HepG2 (cell line): ENCODE results near the gene FLT3LG. TPM values are rescaled to one million over a fixed set of nuclear protein-coding genes. Genes with fewer than 3 reads are reported as not detected.

Experiments used
- AHR ChIP-seq: IDR thresholded peaks from 2 replicates; pipeline ENCODE4 v1.6.1; 2018; ENCODE audit warnings: missing genetic modification reagents, missing compliant biosample characterization
- ATAD3A ChIP-seq: sonication (generic); formaldehyde crosslinking; IDR thresholded peaks from 2 replicates; pipeline ENCODE4 v1.4.0; 2020; ENCODE audit warnings: missing genetic modification reagents
- JUN ChIP-seq: sonication (generic); formaldehyde crosslinking; IDR thresholded peaks from 2 replicates; pipeline ENCODE4 v1.4.0; 2020; ENCODE audit warnings: mild to moderate bottlenecking, missing genetic modification reagents
- PLRG1 ChIP-seq: fragments of 450-650 bp; conservative IDR thresholded peaks from 2 replicates; pipeline ENCODE4 v1.6.1; 2016
- REL ChIP-seq: sonication (generic); formaldehyde crosslinking; conservative IDR thresholded peaks from 2 replicates; pipeline ENCODE4 v1.8.0; 2022; ENCODE audit warnings: mild to moderate bottlenecking, missing genetic modification reagents, moderate library complexity
- SAFB2 ChIP-seq: sonication (generic); formaldehyde crosslinking; IDR thresholded peaks from 2 replicates; pipeline ENCODE4 v1.5.1; 2020; ENCODE audit warnings: missing genetic modification reagents, low read depth, mild to moderate bottlenecking, borderline replicate concordance
- TCF12 ChIP-seq, 2 experiments: fragments of 450-650 bp in 1 of 2; sonication (generic) in 1 of 2; formaldehyde crosslinking in 1 of 2; IDR thresholded peaks; 2 replicates each; pipeline versions ENCODE4 v1.6.1 to v1.8.0; 2017 to 2022; ENCODE audit warnings: antibody characterized with exemption in 1 of 2, mild to moderate bottlenecking in 1 of 2, missing genetic modification reagents in 1 of 2, moderate library complexity in 1 of 2
- ZBTB49 ChIP-seq: sonication (generic); formaldehyde crosslinking; IDR thresholded peaks from 2 replicates; pipeline ENCODE4 v1.4.0; 2020; ENCODE audit warnings: missing genetic modification reagents, borderline replicate concordance
- ZFY ChIP-seq: sonication (generic); formaldehyde crosslinking; IDR thresholded peaks from 2 replicates; pipeline ENCODE4 v1.4.0; 2020; ENCODE audit warnings: missing genetic modification reagents
- ZMYM2 ChIP-seq: sonication (generic); formaldehyde crosslinking; IDR thresholded peaks from 2 replicates; pipeline ENCODE4 v1.8.0; 2022; ENCODE audit warnings: mild to moderate bottlenecking, missing genetic modification reagents
- ZNF451 ChIP-seq: sonication (generic); formaldehyde crosslinking; IDR thresholded peaks from 2 replicates; pipeline ENCODE4 v1.5.0; 2020; ENCODE audit warnings: mild to moderate bottlenecking, missing genetic modification reagents
- ZNF547 ChIP-seq: sonication (generic); formaldehyde crosslinking; IDR thresholded peaks from 2 replicates; pipeline ENCODE4 v1.5.1; 2020; ENCODE audit warnings: mild to moderate bottlenecking, missing genetic modification reagents
- ZNF570 ChIP-seq: sonication (generic); formaldehyde crosslinking; IDR thresholded peaks from 2 replicates; pipeline ENCODE4 v1.4.0; 2020; ENCODE audit warnings: mild to moderate bottlenecking, missing genetic modification reagents, borderline replicate concordance
- ZNF619 ChIP-seq: sonication (generic); formaldehyde crosslinking; IDR thresholded peaks from 2 replicates; pipeline ENCODE4 v1.4.0; 2020; ENCODE audit warnings: mild to moderate bottlenecking, missing genetic modification reagents
- polyA plus RNA-seq, 8 experiments: library from polyadenylated mRNA; depleted of rRNA in 3 of 8; stranded (reverse) in 7 of 8; unstranded in 1 of 8; fragments of >200 nt; fragmentation: Illumina TruSeq in 4 of 8; extraction: Trizol in 4 of 8; gene quantifications; 2 replicates each; pipeline versions ENCODE4 v1.2.1 to v1.2.3, GENCODE V29; 2011 to 2016; ENCODE audit warnings: low read depth in 4 of 8, missing spikeins in 1 of 8, mixed read lengths in 1 of 8; ENCODE audit not compliant: insufficient read depth in 1 of 8
- total RNA-seq, 5 experiments: library from RNA; depleted of rRNA; stranded (reverse); fragments of >200 nt; fragmentation: Illumina TruSeq; extraction: Trizol; gene quantifications; 2 replicates each; pipeline ENCODE4 v1.2.3, GENCODE V29; 2016; ENCODE audit warnings: low read depth in 1 of 5
- TF ChIP-seq, protein P1 (sequence below): sonication (generic); formaldehyde crosslinking; IDR thresholded peaks from 2 replicates; pipeline ENCODE4 v1.4.0; 2020; ENCODE audit warnings: missing genetic modification reagents
- TF ChIP-seq, protein P2 (sequence below): sonication (generic); formaldehyde crosslinking; IDR thresholded peaks from 2 replicates; pipeline ENCODE4 v1.5.1; 2020; ENCODE audit warnings: mild to moderate bottlenecking, moderate library complexity, missing genetic modification reagents
- TF ChIP-seq, protein P3 (sequence below): IDR thresholded peaks from 2 replicates; pipeline ENCODE4 v1.6.1; 2016; ENCODE audit warnings: control low read depth
- TF ChIP-seq, protein P4 (sequence below): sonication (generic); formaldehyde crosslinking; IDR thresholded peaks from 2 replicates; pipeline ENCODE4 v1.8.0; 2022; ENCODE audit warnings: missing genetic modification reagents, mild to moderate bottlenecking, borderline replicate concordance

The FLT3LG gene
- total and polyA plus RNA-seq, 2 of the 13 experiments (the other 11 are each of a cell fraction or from before 2014, with no cell fraction given): 1.5 to 2.6 TPM

DNA sequence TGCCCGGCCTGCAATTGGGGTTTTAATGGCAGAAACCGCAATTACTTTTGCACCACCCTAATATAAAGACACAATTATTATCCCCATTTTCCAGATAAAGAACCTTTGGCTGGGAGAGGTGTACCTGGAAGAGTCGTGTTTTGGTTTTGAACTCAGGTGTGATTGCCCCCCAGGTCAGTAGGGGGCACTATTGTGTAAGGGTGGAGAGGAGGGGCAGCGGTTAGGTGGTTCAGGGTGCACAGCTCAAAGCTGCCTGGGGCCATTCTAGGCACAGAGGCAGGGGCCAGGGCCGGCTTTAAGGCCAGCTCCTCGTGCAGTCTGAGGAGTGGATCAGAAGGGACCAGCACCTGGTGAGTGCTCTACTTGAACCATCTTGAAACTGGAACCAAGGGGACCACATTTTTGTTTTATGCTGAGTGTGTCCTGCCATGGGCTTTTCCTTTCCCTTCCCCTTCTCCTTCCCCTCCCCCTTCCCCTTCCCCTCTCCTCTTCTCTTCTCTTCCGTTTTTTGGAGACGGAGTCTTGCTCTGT lies 32.6 kb downstream of the FLT3LG start (continued):
- TF ChIP-seq, protein P1, sequence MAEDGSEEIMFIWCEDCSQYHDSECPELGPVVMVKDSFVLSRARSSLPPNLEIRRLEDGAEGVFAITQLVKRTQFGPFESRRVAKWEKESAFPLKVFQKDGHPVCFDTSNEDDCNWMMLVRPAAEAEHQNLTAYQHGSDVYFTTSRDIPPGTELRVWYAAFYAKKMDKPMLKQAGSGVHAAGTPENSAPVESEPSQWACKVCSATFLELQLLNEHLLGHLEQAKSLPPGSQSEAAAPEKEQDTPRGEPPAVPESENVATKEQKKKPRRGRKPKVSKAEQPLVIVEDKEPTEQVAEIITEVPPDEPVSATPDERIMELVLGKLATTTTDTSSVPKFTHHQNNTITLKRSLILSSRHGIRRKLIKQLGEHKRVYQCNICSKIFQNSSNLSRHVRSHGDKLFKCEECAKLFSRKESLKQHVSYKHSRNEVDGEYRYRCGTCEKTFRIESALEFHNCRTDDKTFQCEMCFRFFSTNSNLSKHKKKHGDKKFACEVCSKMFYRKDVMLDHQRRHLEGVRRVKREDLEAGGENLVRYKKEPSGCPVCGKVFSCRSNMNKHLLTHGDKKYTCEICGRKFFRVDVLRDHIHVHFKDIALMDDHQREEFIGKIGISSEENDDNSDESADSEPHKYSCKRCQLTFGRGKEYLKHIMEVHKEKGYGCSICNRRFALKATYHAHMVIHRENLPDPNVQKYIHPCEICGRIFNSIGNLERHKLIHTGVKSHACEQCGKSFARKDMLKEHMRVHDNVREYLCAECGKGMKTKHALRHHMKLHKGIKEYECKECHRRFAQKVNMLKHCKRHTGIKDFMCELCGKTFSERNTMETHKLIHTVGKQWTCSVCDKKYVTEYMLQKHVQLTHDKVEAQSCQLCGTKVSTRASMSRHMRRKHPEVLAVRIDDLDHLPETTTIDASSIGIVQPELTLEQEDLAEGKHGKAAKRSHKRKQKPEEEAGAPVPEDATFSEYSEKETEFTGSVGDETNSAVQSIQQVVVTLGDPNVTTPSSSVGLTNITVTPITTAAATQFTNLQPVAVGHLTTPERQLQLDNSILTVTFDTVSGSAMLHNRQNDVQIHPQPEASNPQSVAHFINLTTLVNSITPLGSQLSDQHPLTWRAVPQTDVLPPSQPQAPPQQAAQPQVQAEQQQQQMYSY (CRISPR knock-in tag): no peak
- TF ChIP-seq REL (CRISPR knock-in tag) (no peak), JUN (CRISPR knock-in tag) (no peak), SAFB2 (CRISPR knock-in tag) (no peak), ZNF570 (CRISPR knock-in tag) (no peak), PLRG1 (no peak), ZBTB49 (CRISPR knock-in tag) (no peak), AHR (CRISPR knock-in tag) (0 out of 2 replicates have a peak, but pooled peaks have one; percentile 49), ZNF547 (CRISPR knock-in tag) (no peak), ATAD3A (no peak), TCF12 (IDR thresholded peaks at IDR 0.05) (no peak), TCF12 (CRISPR knock-in tag; IDR thresholded peaks at IDR 0.05) (no peak), ZFY (CRISPR knock-in tag) (no peak), ZNF619 (CRISPR knock-in tag) (0 out of 2 replicates have a peak, but pooled peaks have one; percentile 65), ZNF451 (CRISPR knock-in tag) (no peak), ZMYM2 (no peak)
- TF ChIP-seq, protein P2, sequence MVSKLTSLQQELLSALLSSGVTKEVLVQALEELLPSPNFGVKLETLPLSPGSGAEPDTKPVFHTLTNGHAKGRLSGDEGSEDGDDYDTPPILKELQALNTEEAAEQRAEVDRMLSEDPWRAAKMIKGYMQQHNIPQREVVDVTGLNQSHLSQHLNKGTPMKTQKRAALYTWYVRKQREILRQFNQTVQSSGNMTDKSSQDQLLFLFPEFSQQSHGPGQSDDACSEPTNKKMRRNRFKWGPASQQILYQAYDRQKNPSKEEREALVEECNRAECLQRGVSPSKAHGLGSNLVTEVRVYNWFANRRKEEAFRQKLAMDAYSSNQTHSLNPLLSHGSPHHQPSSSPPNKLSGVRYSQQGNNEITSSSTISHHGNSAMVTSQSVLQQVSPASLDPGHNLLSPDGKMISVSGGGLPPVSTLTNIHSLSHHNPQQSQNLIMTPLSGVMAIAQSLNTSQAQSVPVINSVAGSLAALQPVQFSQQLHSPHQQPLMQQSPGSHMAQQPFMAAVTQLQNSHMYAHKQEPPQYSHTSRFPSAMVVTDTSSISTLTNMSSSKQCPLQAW (CRISPR knock-in tag): 0 out of 2 replicates have a peak, but pooled peaks have one; percentile 49
- TF ChIP-seq, protein P3, sequence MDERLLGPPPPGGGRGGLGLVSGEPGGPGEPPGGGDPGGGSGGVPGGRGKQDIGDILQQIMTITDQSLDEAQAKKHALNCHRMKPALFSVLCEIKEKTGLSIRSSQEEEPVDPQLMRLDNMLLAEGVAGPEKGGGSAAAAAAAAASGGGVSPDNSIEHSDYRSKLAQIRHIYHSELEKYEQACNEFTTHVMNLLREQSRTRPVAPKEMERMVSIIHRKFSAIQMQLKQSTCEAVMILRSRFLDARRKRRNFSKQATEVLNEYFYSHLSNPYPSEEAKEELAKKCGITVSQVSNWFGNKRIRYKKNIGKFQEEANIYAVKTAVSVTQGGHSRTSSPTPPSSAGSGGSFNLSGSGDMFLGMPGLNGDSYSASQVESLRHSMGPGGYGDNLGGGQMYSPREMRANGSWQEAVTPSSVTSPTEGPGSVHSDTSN (CRISPR knock-in tag): no peak
- TF ChIP-seq, protein P4, sequence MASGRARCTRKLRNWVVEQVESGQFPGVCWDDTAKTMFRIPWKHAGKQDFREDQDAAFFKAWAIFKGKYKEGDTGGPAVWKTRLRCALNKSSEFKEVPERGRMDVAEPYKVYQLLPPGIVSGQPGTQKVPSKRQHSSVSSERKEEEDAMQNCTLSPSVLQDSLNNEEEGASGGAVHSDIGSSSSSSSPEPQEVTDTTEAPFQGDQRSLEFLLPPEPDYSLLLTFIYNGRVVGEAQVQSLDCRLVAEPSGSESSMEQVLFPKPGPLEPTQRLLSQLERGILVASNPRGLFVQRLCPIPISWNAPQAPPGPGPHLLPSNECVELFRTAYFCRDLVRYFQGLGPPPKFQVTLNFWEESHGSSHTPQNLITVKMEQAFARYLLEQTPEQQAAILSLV (CRISPR knock-in tag): no peak
